ENCODE results near the gene TAF15. TPM values are rescaled to one million over a fixed set of nuclear protein-coding genes. Genes with fewer than 3 reads are reported as not detected.

TAF15 gene
- total RNA-seq, 1 donor from 2014 or later = 243 TPM

DNA sequence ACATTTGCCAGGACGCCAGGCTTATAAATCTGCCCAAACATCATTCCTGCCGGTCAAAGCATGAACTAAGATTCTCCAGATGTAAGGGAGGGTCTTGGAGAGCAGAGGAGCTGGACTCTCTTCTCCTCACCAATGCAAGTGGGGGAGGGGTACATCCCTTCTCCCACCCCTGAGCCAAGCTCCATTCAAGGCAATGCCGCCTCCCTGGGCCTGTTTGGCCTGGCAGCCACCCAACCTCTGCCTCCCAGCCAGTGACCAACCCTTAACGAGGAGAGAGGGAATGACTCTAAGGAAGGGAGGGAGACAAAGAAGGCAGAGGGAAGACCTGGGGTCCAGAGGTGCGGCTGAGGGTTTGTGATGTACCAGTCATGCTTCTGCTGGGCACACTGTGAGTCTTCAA, 34.8 kb upstream of the TAF15 start:
- ATAC-seq (ENCODE audit: low read depth) (no peak), DNase-seq (no peak)
- Mint-ChIP-seq H3K27ac (no peak overlapping the region), H3K27me3 (peaks cover 20% of the 10 kb centered on the region), H3K4me1 (no peaks in the 10 kb centered on the region), H3K36me3 (ENCODE audit: low read depth) (no peaks in the 10 kb centered on the region), H3K9me3 (no peaks in the 10 kb centered on the region), H3K4me3 (no peak overlapping the region)
- intact Hi-C loops (cut with micrococcal nuclease) = no loop called here
- ChIA-PET CTCF (interaction anchor here (0.9 kb wide), 1 partner anchor 10 kb away, joined by 4 read pairs; no protein-coding TSS in a partner anchor), POLR2A (no interaction called here)
- TF ChIP-seq CTCF (IDR thresholded peaks at IDR 0.05) = no peak

- CTCF ChIA-PET = interaction anchor here (1.1 kb wide), 1 partner anchor 11 kb away, joined by 6 read pairs; no protein-coding TSS in a partner anchor
- H3K36me3 Mint-ChIP-seq (ENCODE audit: low read depth) = no peaks in the 10 kb centered on the region
Measured at GRCh38 chr17:35775039-35775438, 34.2 kb upstream of the TAF15 start.

GRCh38 chr17:35775583-35775982, 33.7 kb upstream of the TAF15 start:
- no peak for TF ChIP-seq CTCF (IDR thresholded peaks at IDR 0.05)
- no peaks in the 10 kb centered on the region for H3K36me3 Mint-ChIP-seq (ENCODE audit: low read depth)
- H3K9me3 Mint-ChIP-seq = no peaks in the 10 kb centered on the region
- no peak overlapping the region for H3K27ac Mint-ChIP-seq
- ATAC-seq (ENCODE audit: low read depth) = no peak
- peaks cover 20% of the 10 kb centered on the region for H3K27me3 Mint-ChIP-seq
- H3K4me1 Mint-ChIP-seq = no peaks in the 10 kb centered on the region
- POLR2A ChIA-PET = no interaction called here
- CTCF ChIA-PET = interaction anchor here (1.1 kb wide), 1 partner anchor 12 kb away, joined by 6 read pairs; no protein-coding TSS in a partner anchor
- intact Hi-C loops (cut with micrococcal nuclease) = no loop called here
- no peak for DNase-seq
- no peak overlapping the region for H3K4me3 Mint-ChIP-seq

More at GRCh38 chr17:35775039-35775438, 34.2 kb upstream of the TAF15 start:
- no peak for DNase-seq
- Mint-ChIP-seq H3K4me1 (no peaks in the 10 kb centered on the region), H3K27me3 (peaks cover 20% of the 10 kb centered on the region), H3K9me3 (no peaks in the 10 kb centered on the region), H3K4me3 (no peak overlapping the region), H3K27ac (no peak overlapping the region)
- no peak for TF ChIP-seq CTCF (IDR thresholded peaks at IDR 0.05)
- ATAC-seq (ENCODE audit: low read depth) = no peak
- intact Hi-C loops (cut with micrococcal nuclease) = no loop called here
- POLR2A ChIA-PET = no interaction called here

- H3K27ac Mint-ChIP-seq = no peak overlapping the region
- no peaks in the 10 kb centered on the region for H3K4me1 Mint-ChIP-seq
- TF ChIP-seq CTCF (IDR thresholded peaks at IDR 0.05) = no peak
- intact Hi-C loops (cut with micrococcal nuclease) = no loop called here
- no peak overlapping the region for H3K4me3 Mint-ChIP-seq
- DNase-seq (no peak), ATAC-seq (ENCODE audit: low read depth) (no peak)
- H3K27me3 Mint-ChIP-seq = peaks cover 13% of the 10 kb centered on the region
- H3K36me3 Mint-ChIP-seq (ENCODE audit: low read depth) = no peaks in the 10 kb centered on the region
- ChIA-PET POLR2A (no interaction called here), CTCF (interaction anchor here (1.4 kb wide), 1 partner anchor 15 kb away, joined by 5 read pairs; no protein-coding TSS in a partner anchor)
- H3K9me3 Mint-ChIP-seq = no peaks in the 10 kb centered on the region
Measured at GRCh38 chr17:35778641-35779196, 30.6 kb upstream of the TAF15 start.

DNA sequence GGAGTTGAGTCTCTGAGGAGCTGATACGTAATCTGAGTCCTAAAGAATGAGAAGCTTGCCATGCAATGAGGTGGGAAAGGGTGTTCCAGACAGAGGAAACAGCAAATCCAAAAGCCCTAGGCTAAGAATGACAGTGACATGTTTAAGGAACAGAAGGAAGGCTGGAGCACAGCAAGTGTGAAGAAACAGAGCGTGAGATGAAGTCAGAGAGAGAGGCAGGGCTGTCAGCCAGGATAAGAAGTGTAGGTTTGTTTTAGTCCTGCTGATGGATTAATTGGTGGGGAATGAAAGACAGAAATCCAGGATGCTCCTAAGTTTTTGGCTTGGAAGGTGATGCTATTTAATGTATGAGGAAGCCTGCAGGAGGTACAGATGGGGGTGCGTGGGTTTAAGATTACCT, 28.3 kb upstream of the TAF15 start:
- Mint-ChIP-seq H3K4me3 (no peak overlapping the region), H3K4me1 (no peaks in the 10 kb centered on the region), H3K9me3 (no peaks in the 10 kb centered on the region), H3K27ac (no peak overlapping the region), H3K27me3 (peaks cover 7% of the 10 kb centered on the region), H3K36me3 (ENCODE audit: low read depth) (no peaks in the 10 kb centered on the region)
- ChIA-PET POLR2A (no interaction called here), CTCF (interaction anchor here (1.2 to 1.5 kb wide), 2 partner anchors 17 to 28 kb away, joined by 3 to 4 read pairs; partner anchors contain the start of gene TAF15)
- intact Hi-C loops (cut with micrococcal nuclease) = no loop called here
- DNase-seq (no peak), ATAC-seq (ENCODE audit: low read depth) (no peak)
- TF ChIP-seq CTCF (IDR thresholded peaks at IDR 0.05) = no peak
